CD14-positive monocyte (primary cell): ENCODE data around the gene ANAPC10. TPM values are rescaled to one million over a fixed set of nuclear protein-coding genes. Genes with fewer than 3 reads are reported as not detected.

Source experiments
- DNase-seq, 3 donors: peaks; one replicate each; pipeline ENCODE4 v3.0.0-alpha.2; 2011 to 2022
- H2AFZ ChIP-seq: 2 replicates; pipeline ENCODE4 v1.6.0; 2012; ENCODE audit warnings: mild to moderate bottlenecking, low read depth, low read length, inconsistent platforms; ENCODE audit not compliant: insufficient read depth, poor library complexity, severe bottlenecking
- H3K27ac ChIP-seq, 2 donors: 1 replicate in 1 of 2; 2 replicates in 1 of 2; pipeline ENCODE4 v1.5.1; 2012 to 2013; ENCODE audit warnings: low read length in 2 of 2, control low read depth in 1 of 2, inconsistent platforms in 1 of 2, low read depth in 1 of 2, mild to moderate bottlenecking in 1 of 2
- H3K27me3 ChIP-seq, 2 donors: one replicate each; pipeline versions ENCODE4 v1.6.0 to v1.6.1; 2011 to 2013; ENCODE audit warnings: low read length in 2 of 2; ENCODE audit not compliant: control insufficient read depth in 2 of 2, insufficient read depth in 2 of 2
- H3K36me3 ChIP-seq, 2 donors: replicated peaks in 1 of 2; 1 replicate in 1 of 2; 2 replicates in 1 of 2; pipeline versions ENCODE4 v1.5.1 to v1.6.1; 2012 to 2013; ENCODE audit warnings: low read length in 2 of 2, control low read depth in 1 of 2, inconsistent platforms in 1 of 2, mild to moderate bottlenecking in 1 of 2; ENCODE audit not compliant: insufficient read depth in 2 of 2, control insufficient read depth in 1 of 2
- H3K4me1 ChIP-seq, 2 donors: 1 replicate in 1 of 2; 2 replicates in 1 of 2; pipeline versions ENCODE4 v1.5.1 to v1.6.1; 2012 to 2013; ENCODE audit warnings: low read length in 2 of 2, control low read depth in 1 of 2, inconsistent platforms in 1 of 2, mild to moderate bottlenecking in 1 of 2, moderate library complexity in 1 of 2; ENCODE audit not compliant: insufficient read depth in 2 of 2, control insufficient read depth in 1 of 2
- H3K4me2 ChIP-seq: replicated peaks from 2 replicates; pipeline ENCODE3; 2012; ENCODE audit warnings: low read length, moderate library complexity, mild to moderate bottlenecking; ENCODE audit not compliant: poor library complexity, severe bottlenecking; ENCODE audit errors: extremely low read depth
- H3K4me3 ChIP-seq, 3 experiments: fragments of 200-600 bp in 1 of 3; sonication (generic) in 1 of 3; replicated peaks in 1 of 3; 1 replicate in 2 of 3; 2 replicates in 1 of 3; pipeline ENCODE4 v1.5.1; 2011 to 2013; ENCODE audit warnings: low read length in 3 of 3, mild to moderate bottlenecking in 3 of 3, control low read depth in 2 of 3, low read depth in 2 of 3, inconsistent platforms in 1 of 3, moderate library complexity in 1 of 3
- H3K79me2 ChIP-seq: 2 replicates; pipeline ENCODE4 v1.6.0; 2012; ENCODE audit warnings: mild to moderate bottlenecking, control low read depth, inconsistent platforms, low read length, moderate library complexity; ENCODE audit not compliant: insufficient read depth
- H3K9ac ChIP-seq: 2 replicates; pipeline ENCODE4 v1.6.0; 2017; ENCODE audit warnings: low read length, mild to moderate bottlenecking; ENCODE audit not compliant: insufficient read depth, poor library complexity, severe bottlenecking
- H3K9me3 ChIP-seq, 2 donors: replicated peaks in 1 of 2; 1 replicate in 1 of 2; 2 replicates in 1 of 2; pipeline versions ENCODE4 v1.5.1 to v1.6.1; 2012 to 2013; ENCODE audit warnings: low read length in 2 of 2, control low read depth in 1 of 2; ENCODE audit not compliant: control insufficient read depth in 1 of 2, insufficient read depth in 1 of 2
- H4K20me1 ChIP-seq: 2 replicates; pipeline ENCODE4 v1.6.0; 2012; ENCODE audit warnings: mild to moderate bottlenecking, low read length, control low read depth, moderate library complexity; ENCODE audit not compliant: insufficient read depth
- H3K27ac Mint-ChIP-seq, 7 donors: one replicate each; pipeline ENCODE4 v1.8.0; 2020; ENCODE audit warnings: mild to moderate bottlenecking in 7 of 7, mixed read lengths in 7 of 7, moderate library complexity in 6 of 7, inconsistent platforms in 2 of 7
- H3K27me3 Mint-ChIP-seq, 3 donors: one replicate each; pipeline ENCODE4 v1.8.0; 2021 to 2022; ENCODE audit warnings: low read depth in 3 of 3, mild to moderate bottlenecking in 3 of 3, mixed read lengths in 3 of 3, moderate library complexity in 3 of 3, inconsistent platforms in 1 of 3
- H3K36me3 Mint-ChIP-seq, 2 donors: one replicate each; pipeline ENCODE4 v1.8.0; 2020; ENCODE audit warnings: mixed read lengths in 2 of 2, inconsistent platforms in 1 of 2, mild to moderate bottlenecking in 1 of 2
- H3K4me1 Mint-ChIP-seq: one replicate; pipeline ENCODE4 v1.8.0; 2020; ENCODE audit warnings: mild to moderate bottlenecking, mixed read lengths
- H3K4me3 Mint-ChIP-seq, 2 donors: one replicate each; pipeline ENCODE4 v1.8.0; 2020; ENCODE audit warnings: mild to moderate bottlenecking in 2 of 2, mixed read lengths in 2 of 2, moderate library complexity in 1 of 2
- H3K9me3 Mint-ChIP-seq, 7 donors: one replicate each; pipeline ENCODE4 v1.8.0; 2020 to 2022; ENCODE audit warnings: mixed read lengths in 7 of 7, mild to moderate bottlenecking in 6 of 7, moderate library complexity in 6 of 7, inconsistent platforms in 2 of 7
- CTCF ChIP-seq: fragments of 200-600 bp; IDR thresholded peaks from one replicate; pipeline ENCODE4 v1.8.0; 2022; ENCODE audit warnings: antibody characterized with exemption, mild to moderate bottlenecking
- WGBS: methylation state at CpG from one replicate; pipeline ENCODE4 v1.1.5; 2013; ENCODE audit warnings: missing lambda C conversion rate; ENCODE audit not compliant: insufficient coverage; 5-methylcytosine and 5-hydroxymethylcytosine counted together
- intact Hi-C, 2 donors: fragments of 100-400 bp; cut with micrococcal nuclease; formaldehyde crosslinking; loops; one replicate each; pipeline versions ENCODE4 v1.15.0 to v1.15.1; 2023
- polyA plus RNA-seq, 3 donors: library from polyadenylated mRNA; depleted of rRNA in 1 of 3; unstranded in 2 of 3; stranded (reverse) in 1 of 3; fragments of 300-500 nt in 2 of 3; fragments of >200 nt in 1 of 3; fragmentation: Illumina TruSeq in 2 of 3; gene quantifications; 1 replicate in 2 of 3; 2 replicates in 1 of 3; pipeline ENCODE4 v1.2.3, GENCODE V29; 2012 to 2021

ANAPC10 gene
- polyA plus RNA-seq, 3 donors = 11.1 to 25.4 (median 21.3) TPM

DNA sequence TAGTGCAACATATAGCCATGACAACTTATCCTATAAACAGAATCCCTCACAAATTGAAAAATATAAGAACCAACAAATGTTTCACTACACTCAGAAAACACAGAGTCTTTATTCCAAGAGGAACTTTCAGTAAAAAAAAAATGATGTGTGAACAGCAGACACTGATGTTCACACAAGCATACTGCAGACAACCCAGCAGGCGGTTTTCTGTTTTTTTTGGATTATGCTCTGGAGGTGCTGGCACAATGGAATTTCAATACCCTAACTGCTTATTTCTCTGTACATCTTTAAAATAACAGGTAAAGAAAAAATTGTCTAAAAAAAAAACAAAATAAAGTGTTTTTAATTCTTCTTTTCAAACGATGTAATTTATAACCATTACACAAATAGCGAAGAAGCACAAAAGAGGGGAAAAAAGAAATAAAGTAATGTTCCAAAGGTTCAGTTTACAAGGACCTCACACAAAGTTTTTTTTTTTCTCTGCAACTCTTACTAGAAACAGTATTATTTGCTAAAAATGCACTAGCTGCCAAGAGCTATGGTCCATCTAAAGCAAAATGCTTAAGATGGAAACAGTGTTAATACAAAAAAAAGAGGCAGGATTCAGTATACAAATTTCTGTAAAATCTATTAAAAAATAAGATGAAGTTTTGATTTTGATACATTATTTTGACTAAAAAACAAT, 55.3 kb downstream of the ANAPC10 start:
- WGBS = no CpG with 5 or more reads among the region's 3 CpGs
- no peak overlapping the region for H3K27ac ChIP-seq
- Mint-ChIP-seq H3K27me3 (peaks cover 0 to 2% (median 0%) of the 10 kb centered on the region in 3 donors), H3K9me3 (no peaks in the 10 kb centered on the region), H3K4me3 (no peak overlapping the region), H3K4me1 (peaks cover 6% of the 10 kb centered on the region), H3K27ac (no peak overlapping the region), H3K36me3 (peaks cover 3 to 12% of the 10 kb centered on the region in 2 donors)
- H3K4me1 ChIP-seq = peaks cover 0 to 5% of the 10 kb centered on the region in 2 donors
- H3K36me3 ChIP-seq = no peaks in the 10 kb centered on the region
- no peaks in the 10 kb centered on the region for H3K27me3 ChIP-seq
- no peaks in the 10 kb centered on the region for H4K20me1 ChIP-seq
- intact Hi-C loops = no loop called here
- DNase-seq = no peak
- H3K9me3 ChIP-seq = no peaks in the 10 kb centered on the region
- H3K9ac ChIP-seq = no peak overlapping the region
- no peak for TF ChIP-seq CTCF
- no peaks in the 10 kb centered on the region for H3K79me2 ChIP-seq
- H2AFZ ChIP-seq = no peak overlapping the region
- H3K4me3 ChIP-seq = no peak overlapping the region
- H3K4me2 ChIP-seq = no peak overlapping the region

- no peak overlapping the region for H3K4me2 ChIP-seq
- no peaks in the 10 kb centered on the region for H3K36me3 ChIP-seq
- H3K79me2 ChIP-seq = no peaks in the 10 kb centered on the region
- Mint-ChIP-seq H3K27me3 (peaks cover 0 to 2% (median 0%) of the 10 kb centered on the region in 3 donors), H3K4me3 (no peak overlapping the region), H3K9me3 (no peaks in the 10 kb centered on the region), H3K27ac (no peak overlapping the region), H3K36me3 (peaks cover 3 to 12% of the 10 kb centered on the region in 2 donors), H3K4me1 (peaks cover 6% of the 10 kb centered on the region)
- no peaks in the 10 kb centered on the region for H3K9me3 ChIP-seq
- no peak overlapping the region for H3K27ac ChIP-seq
- H4K20me1 ChIP-seq = no peaks in the 10 kb centered on the region
- H3K27me3 ChIP-seq = no peaks in the 10 kb centered on the region
- no peak for TF ChIP-seq CTCF
- H3K4me3 ChIP-seq = no peak overlapping the region
- no peak overlapping the region for H2AFZ ChIP-seq
- H3K4me1 ChIP-seq = peaks cover 0 to 5% of the 10 kb centered on the region in 2 donors
- intact Hi-C loops = no loop called here
- WGBS = no CpG with 5 or more reads among the region's 3 CpGs
- DNase-seq = peak; percentile 22 to 51 (median 44)
- no peak overlapping the region for H3K9ac ChIP-seq
Observed at GRCh38 chr4:145041378-145041777, 56.6 kb downstream of the ANAPC10 start.
